Tibial nerve (tissue), 4 donors: ENCODE data around the gene LTC4S. TPM values are rescaled to one million over a fixed set of nuclear protein-coding genes. Genes with fewer than 3 reads are reported as not detected.

Experiments used
- DNase-seq, 2 donors: peaks; one replicate each; pipeline ENCODE4 v3.0.0-alpha.2; 2019; ENCODE audit warnings: low spot score in 2 of 2
- H3K27ac ChIP-seq, 4 donors: fragments of 200-600 bp; sonication (generic) in 3 of 4; one replicate each; pipeline ENCODE4 v1.5.1; 2017 to 2019; ENCODE audit warnings: mild to moderate bottlenecking in 1 of 4
- H3K27me3 ChIP-seq, 2 donors: fragments of 200-600 bp; sonication (generic) in 1 of 2; one replicate each; pipeline versions ENCODE4 v1.5.1 to v1.6.0; 2017 to 2019
- H3K36me3 ChIP-seq, 3 donors: fragments of 200-600 bp; sonication (generic); one replicate each; pipeline ENCODE4 v1.5.1; 2018 to 2019
- H3K4me1 ChIP-seq, 4 donors: fragments of 200-600 bp; sonication (generic) in 3 of 4; one replicate each; pipeline ENCODE4 v1.5.1; 2017 to 2019
- H3K4me3 ChIP-seq, 4 donors: fragments of 200-600 bp; sonication (generic) in 3 of 4; one replicate each; pipeline ENCODE4 v1.5.1; 2017 to 2019; ENCODE audit warnings: mild to moderate bottlenecking in 1 of 4, moderate library complexity in 1 of 4
- H3K9me3 ChIP-seq, 4 donors: fragments of 200-600 bp; sonication (generic) in 3 of 4; one replicate each; pipeline ENCODE4 v1.5.1; 2017 to 2019
- EP300 ChIP-seq, 2 donors: sonication (generic); formaldehyde crosslinking; IDR thresholded peaks; one replicate each; pipeline ENCODE4 v1.6.1; 2017; ENCODE audit warnings: antibody characterized with exemption in 2 of 2, mild to moderate bottlenecking in 1 of 2
- POLR2A ChIP-seq, 2 donors: fragments of 450-650 bp; IDR thresholded peaks; one replicate each; pipeline ENCODE4 v1.6.1; 2017; ENCODE audit warnings: antibody characterized with exemption in 2 of 2, mild to moderate bottlenecking in 2 of 2, moderate library complexity in 2 of 2
- WGBS, 2 donors: methylation state at CpG; one replicate each; pipeline ENCODE4 v1.1.5; 2018; 5-methylcytosine and 5-hydroxymethylcytosine counted together
- total RNA-seq, 4 donors: library from RNA; depleted of rRNA; stranded (reverse); fragments of >200 nt; gene quantifications; one replicate each; pipeline ENCODE4 v1.1.0, GENCODE V29; 2016
- TF ChIP-seq, protein P1 (sequence below), 5 experiments: fragments of 200-600 bp in 3 of 5; fragments of 450-650 bp in 2 of 5; sonication (generic) in 3 of 5; IDR thresholded peaks; one replicate each; pipeline ENCODE4 v1.5.1; 2016 to 2019; ENCODE audit warnings: antibody characterized with exemption in 5 of 5, mild to moderate bottlenecking in 3 of 5, moderate library complexity in 2 of 5

LTC4S gene
- total RNA-seq, 4 donors from 2014 or later, result 7.6 to 38.6 (median 18.4) TPM

DNA sequence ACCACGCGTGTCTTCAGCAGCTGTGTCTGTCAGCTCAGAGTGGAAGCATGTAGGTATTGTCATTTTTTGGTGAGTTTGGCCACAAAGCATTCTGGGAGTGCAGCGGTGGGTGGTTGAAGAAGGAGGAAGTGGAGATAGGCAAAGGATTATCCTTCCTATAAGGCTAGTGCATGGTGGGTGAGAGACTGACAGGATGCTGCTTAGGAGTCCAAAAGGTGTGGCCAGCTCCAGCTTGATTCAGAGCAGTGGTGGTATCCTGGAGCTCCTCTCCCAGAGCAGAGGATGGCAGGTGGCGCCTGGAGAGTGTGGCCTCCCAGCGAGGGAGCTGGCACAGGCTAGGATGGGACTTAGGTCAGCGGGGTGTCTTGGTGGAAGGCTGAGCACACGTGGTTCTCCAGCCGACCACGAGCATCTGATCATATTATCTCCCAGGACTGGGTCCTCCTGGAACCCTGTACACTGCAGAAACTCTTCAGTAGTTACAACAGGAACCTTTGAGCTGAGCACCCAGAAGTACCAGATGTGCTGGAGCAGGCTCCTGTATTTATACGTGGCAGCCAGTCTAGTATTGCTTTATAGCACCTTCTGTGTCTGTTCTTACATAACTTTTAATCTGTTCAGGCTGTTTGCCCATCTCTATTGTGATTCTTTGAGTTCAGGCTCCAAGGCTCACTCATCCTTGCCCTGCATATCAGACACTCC is 31.6 kb upstream of the LTC4S start:
- peaks cover 6 to 74% (median 42%) of the 10 kb centered on the region in 4 donors for H3K4me1 ChIP-seq
- peaks cover 0 to 14% (median 4%) of the 10 kb centered on the region in 3 donors for H3K36me3 ChIP-seq
- H3K27me3 ChIP-seq, result no peaks in the 10 kb centered on the region
- no peak overlapping the region for H3K4me3 ChIP-seq
- TF ChIP-seq POLR2A (IDR thresholded peaks at IDR 0.05) (no peak), EP300 (IDR thresholded peaks at IDR 0.05) (no peak)
- TF ChIP-seq, protein P1, sequence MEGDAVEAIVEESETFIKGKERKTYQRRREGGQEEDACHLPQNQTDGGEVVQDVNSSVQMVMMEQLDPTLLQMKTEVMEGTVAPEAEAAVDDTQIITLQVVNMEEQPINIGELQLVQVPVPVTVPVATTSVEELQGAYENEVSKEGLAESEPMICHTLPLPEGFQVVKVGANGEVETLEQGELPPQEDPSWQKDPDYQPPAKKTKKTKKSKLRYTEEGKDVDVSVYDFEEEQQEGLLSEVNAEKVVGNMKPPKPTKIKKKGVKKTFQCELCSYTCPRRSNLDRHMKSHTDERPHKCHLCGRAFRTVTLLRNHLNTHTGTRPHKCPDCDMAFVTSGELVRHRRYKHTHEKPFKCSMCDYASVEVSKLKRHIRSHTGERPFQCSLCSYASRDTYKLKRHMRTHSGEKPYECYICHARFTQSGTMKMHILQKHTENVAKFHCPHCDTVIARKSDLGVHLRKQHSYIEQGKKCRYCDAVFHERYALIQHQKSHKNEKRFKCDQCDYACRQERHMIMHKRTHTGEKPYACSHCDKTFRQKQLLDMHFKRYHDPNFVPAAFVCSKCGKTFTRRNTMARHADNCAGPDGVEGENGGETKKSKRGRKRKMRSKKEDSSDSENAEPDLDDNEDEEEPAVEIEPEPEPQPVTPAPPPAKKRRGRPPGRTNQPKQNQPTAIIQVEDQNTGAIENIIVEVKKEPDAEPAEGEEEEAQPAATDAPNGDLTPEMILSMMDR (IDR thresholded peaks at IDR 0.05), result no peak
- 53 to 56% methylated on average over 10 of the region's 10 CpGs for WGBS, 2 donors
- no peak for DNase-seq
- peak overlapping the region in 3 of 4 donors; percentile 34 to 75 (median 57) for H3K27ac ChIP-seq
- no peaks in the 10 kb centered on the region for H3K9me3 ChIP-seq

DNA sequence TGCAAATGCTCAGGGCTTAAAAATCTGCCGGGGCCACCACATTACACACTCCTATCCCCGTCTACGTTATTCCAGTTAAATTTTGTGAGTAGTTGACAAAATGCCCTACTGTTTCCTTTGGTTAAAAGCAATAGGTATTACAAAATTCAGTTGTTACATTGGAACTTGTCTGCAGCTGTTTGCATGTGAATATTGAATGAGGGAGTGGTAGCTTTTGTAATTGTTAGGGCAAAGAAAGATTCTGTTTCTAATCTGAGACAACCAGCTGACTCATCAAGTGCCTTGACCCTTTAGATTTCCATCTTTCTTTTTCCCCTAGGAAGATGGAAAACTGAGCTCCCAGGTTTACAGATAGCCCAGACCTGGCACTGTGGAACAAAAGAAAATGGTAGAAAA is 31.0 kb upstream of the LTC4S start:
- H3K4me1 ChIP-seq, result peaks cover 6 to 74% (median 42%) of the 10 kb centered on the region in 4 donors
- H3K27me3 ChIP-seq, result no peaks in the 10 kb centered on the region
- TF ChIP-seq POLR2A (IDR thresholded peaks at IDR 0.05) (no peak), EP300 (IDR thresholded peaks at IDR 0.05) (no peak)
- H3K9me3 ChIP-seq, result no peaks in the 10 kb centered on the region
- WGBS, 2 donors, result 16 to 18% methylated on average over 3 of the region's 3 CpGs
- peak overlapping the region in 3 of 4 donors; percentile 34 to 75 (median 57) for H3K27ac ChIP-seq
- no peak for DNase-seq
- H3K36me3 ChIP-seq, result peaks cover 0 to 14% (median 4%) of the 10 kb centered on the region in 3 donors
- no peak overlapping the region for H3K4me3 ChIP-seq

- peaks cover 0 to 17% (median 4%) of the 10 kb centered on the region in 3 donors for H3K36me3 ChIP-seq
- WGBS, 2 donors, result 25 to 30% methylated on average over 10 of the region's 10 CpGs
- H3K27ac ChIP-seq, result peak overlapping the region in 2 of 4 donors; percentile 42 to 75
- DNase-seq, result peak; percentile 53 to 74
- H3K9me3 ChIP-seq, result no peaks in the 10 kb centered on the region
- H3K4me3 ChIP-seq, result no peak overlapping the region
- H3K4me1 ChIP-seq, result peaks cover 6 to 74% (median 42%) of the 10 kb centered on the region in 4 donors
- TF ChIP-seq EP300 (IDR thresholded peaks at IDR 0.05), result peak in 1 of 2 donors; percentile 50
- TF ChIP-seq, protein P1 (IDR thresholded peaks at IDR 0.05), result peak; percentile 72 to 85 (median 82)
- TF ChIP-seq POLR2A (IDR thresholded peaks at IDR 0.05), result no peak
- no peaks in the 10 kb centered on the region for H3K27me3 ChIP-seq
Observed at GRCh38 chr5:179763215-179763945, 30.4 kb upstream of the LTC4S start.

DNA sequence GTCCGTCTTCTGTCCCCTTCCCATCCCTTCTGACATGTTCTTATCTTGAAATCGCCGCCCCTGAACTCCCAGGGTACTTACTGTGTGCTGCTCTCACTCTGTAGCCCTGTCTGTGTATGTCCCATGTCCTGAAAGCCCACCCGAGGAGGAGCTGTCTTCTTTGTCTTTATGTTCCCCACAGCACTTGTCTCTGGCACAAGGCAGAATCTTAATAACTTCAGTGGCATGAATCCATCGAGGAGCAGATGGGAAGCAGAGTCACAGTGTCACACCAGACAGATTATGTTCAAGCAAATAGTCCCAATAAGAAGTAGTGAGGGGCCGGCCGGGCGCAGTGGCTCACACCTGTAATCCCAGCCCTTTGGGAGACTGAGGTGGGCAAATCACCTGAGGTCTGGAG is 29.7 kb upstream of the LTC4S start:
- H3K27me3 ChIP-seq, result no peaks in the 10 kb centered on the region
- H3K4me3 ChIP-seq, result no peak overlapping the region
- peak overlapping the region in 2 of 4 donors; percentile 75 to 79 for H3K27ac ChIP-seq
- DNase-seq, result no peak
- no peaks in the 10 kb centered on the region for H3K9me3 ChIP-seq
- whole genome bisulfite sequencing, 2 donors, result 73 to 77% methylated on average over 8 of the region's 8 CpGs
- TF ChIP-seq EP300 (IDR thresholded peaks at IDR 0.05), result no peak
- TF ChIP-seq POLR2A (IDR thresholded peaks at IDR 0.05), result no peak
- TF ChIP-seq, protein P1 (IDR thresholded peaks at IDR 0.05), result no peak
- peaks cover 6 to 74% (median 42%) of the 10 kb centered on the region in 4 donors for H3K4me1 ChIP-seq
- H3K36me3 ChIP-seq, result peaks cover 0 to 24% (median 4%) of the 10 kb centered on the region in 3 donors

DNA sequence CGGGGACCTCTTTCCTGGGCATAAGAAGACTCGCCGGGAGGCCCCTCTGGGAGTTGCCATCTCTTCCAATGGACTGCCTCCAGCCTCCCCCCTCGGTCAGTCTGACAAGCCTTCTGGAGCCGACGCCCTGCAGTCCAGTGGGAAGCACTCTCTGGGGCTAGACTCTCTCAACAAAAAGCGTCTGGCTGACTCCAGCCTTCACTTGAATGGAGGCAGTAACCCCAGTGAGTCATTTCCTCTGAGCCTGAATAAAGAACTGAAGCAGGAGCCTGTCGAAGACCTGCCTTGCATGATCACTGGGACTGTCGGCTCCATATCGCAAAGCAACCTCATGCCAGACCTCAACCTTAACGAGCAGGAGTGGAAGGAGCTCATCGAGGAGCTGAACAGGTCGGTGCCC is 28.4 kb upstream of the LTC4S start:
- no peak for TF ChIP-seq POLR2A (IDR thresholded peaks at IDR 0.05)
- TF ChIP-seq, protein P1 (IDR thresholded peaks at IDR 0.05), result no peak
- no peak for TF ChIP-seq EP300 (IDR thresholded peaks at IDR 0.05)
- Histone ChIP-seq H3K9me3 (no peaks in the 10 kb centered on the region), H3K27me3 (no peaks in the 10 kb centered on the region), H3K27ac (peak overlapping the region in 3 of 4 donors; percentile 20 to 79 (median 20)), H3K36me3 (peaks cover 4 to 38% (median 7%) of the 10 kb centered on the region in 3 donors), H3K4me3 (no peak overlapping the region), H3K4me1 (peaks cover 6 to 61% (median 42%) of the 10 kb centered on the region in 4 donors)
- WGBS, 2 donors, result 29 to 33% methylated on average over 13 of the region's 13 CpGs
- DNase-seq, result peak in 1 of 2 donors; percentile 15
